Suprapubic skin (tissue), 4 donors: ENCODE data around the gene TMEM243.

ENCODE experiments used
- EP300 ChIP-seq: sonication (generic); formaldehyde crosslinking; IDR thresholded peaks from one replicate; pipeline ENCODE4 v1.6.1; 2017; ENCODE audit warnings: antibody characterized with exemption
- POLR2A ChIP-seq, 2 donors: fragments of 450-650 bp; IDR thresholded peaks; one replicate each; pipeline ENCODE4 v1.6.1; 2017; ENCODE audit warnings: antibody characterized with exemption in 2 of 2, mild to moderate bottlenecking in 2 of 2, moderate library complexity in 2 of 2
- POLR2AphosphoS5 ChIP-seq, 3 donors: sonication (generic); formaldehyde crosslinking; IDR thresholded peaks; one replicate each; pipeline ENCODE4 v1.6.1; 2017; ENCODE audit warnings: antibody characterized with exemption in 3 of 3
- TF ChIP-seq, protein P1 (sequence below), 2 donors: fragments of 200-600 bp in 1 of 2; fragments of 450-650 bp in 1 of 2; sonication (generic) in 1 of 2; IDR thresholded peaks; one replicate each; pipeline ENCODE4 v1.5.1; 2016 to 2019; ENCODE audit warnings: antibody characterized with exemption in 2 of 2, mild to moderate bottlenecking in 1 of 2, moderate library complexity in 1 of 2

DNA sequence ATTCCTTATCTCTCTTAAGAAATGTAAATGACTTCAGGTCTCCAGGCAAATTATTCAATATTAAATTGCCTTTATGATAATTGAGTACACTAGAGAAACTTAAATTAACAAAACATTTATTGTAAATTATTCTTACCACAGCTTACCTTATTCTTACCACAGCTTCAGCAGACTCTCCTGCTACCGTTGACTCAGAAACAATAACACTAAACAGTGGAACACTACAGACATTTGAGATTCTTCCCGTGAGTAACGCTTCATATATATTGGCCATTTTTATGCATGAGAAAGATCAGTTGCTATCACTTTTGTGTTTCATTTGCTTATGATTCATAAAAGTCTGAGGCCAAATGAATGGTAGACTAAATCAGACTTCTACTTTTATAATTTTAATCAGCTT, 28.7 kb downstream of the TMEM243 start:
- TF ChIP-seq, protein P1, sequence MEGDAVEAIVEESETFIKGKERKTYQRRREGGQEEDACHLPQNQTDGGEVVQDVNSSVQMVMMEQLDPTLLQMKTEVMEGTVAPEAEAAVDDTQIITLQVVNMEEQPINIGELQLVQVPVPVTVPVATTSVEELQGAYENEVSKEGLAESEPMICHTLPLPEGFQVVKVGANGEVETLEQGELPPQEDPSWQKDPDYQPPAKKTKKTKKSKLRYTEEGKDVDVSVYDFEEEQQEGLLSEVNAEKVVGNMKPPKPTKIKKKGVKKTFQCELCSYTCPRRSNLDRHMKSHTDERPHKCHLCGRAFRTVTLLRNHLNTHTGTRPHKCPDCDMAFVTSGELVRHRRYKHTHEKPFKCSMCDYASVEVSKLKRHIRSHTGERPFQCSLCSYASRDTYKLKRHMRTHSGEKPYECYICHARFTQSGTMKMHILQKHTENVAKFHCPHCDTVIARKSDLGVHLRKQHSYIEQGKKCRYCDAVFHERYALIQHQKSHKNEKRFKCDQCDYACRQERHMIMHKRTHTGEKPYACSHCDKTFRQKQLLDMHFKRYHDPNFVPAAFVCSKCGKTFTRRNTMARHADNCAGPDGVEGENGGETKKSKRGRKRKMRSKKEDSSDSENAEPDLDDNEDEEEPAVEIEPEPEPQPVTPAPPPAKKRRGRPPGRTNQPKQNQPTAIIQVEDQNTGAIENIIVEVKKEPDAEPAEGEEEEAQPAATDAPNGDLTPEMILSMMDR (IDR thresholded peaks at IDR 0.05) = no peak
- no peak for TF ChIP-seq POLR2AphosphoS5 (IDR thresholded peaks at IDR 0.05)
- no peak for TF ChIP-seq POLR2A (IDR thresholded peaks at IDR 0.05)
- no peak for TF ChIP-seq EP300
